Medulla oblongata (tissue), 1 donor: Measurements from ENCODE around the gene SLC25A18.
"Not testable (repeated sequence)": the region's sequence is repeated elsewhere in the genome, so short reads cannot be mapped to it uniquely, and the experiment has no call there.

Experiments used
- DNase-seq: peaks from one replicate; pipeline ENCODE4 v3.0.0-alpha.2; 2015; ENCODE audit errors: extremely low spot score

Gene SLC25A18

GRCh38 chr22:17607891-17608521 is 44.7 kb downstream of the SLC25A18 start:
- no peak for DNase-seq

GRCh38 chr22:17612057-17612456 is 48.8 kb downstream of the SLC25A18 start:
- no peak for DNase-seq

GRCh38 chr22:17613280-17613679 is 50.0 kb downstream of the SLC25A18 start:
- DNase-seq = no peak

- DNase-seq = peak; percentile 17
Measured at GRCh38 chr22:17627961-17628405, 64.7 kb downstream of the SLC25A18 start.

- peak; percentile 98 for DNase-seq
Measured at GRCh38 chr22:17628406-17629172, 65.3 kb downstream of the SLC25A18 start, which contains the start of gene ATP6V1E1. Gene ATP6V1E1, minus strand, starts transcription at chr22:17628749. Its CDS starts 114 bp downstream, at chr22:17628635.

GRCh38 chr22:17629173-17629489 is 65.8 kb downstream of the SLC25A18 start:
- no peak for DNase-seq

- DNase-seq = no peak
Measured at GRCh38 chr22:17629641-17630040, 66.3 kb downstream of the SLC25A18 start.

GRCh38 chr22:17631076-17631565 is 67.8 kb downstream of the SLC25A18 start:
- no peak for DNase-seq

GRCh38 chr22:17633217-17633997 is 70.1 kb downstream of the SLC25A18 start:
- DNase-seq = no peak

- no peak for DNase-seq
Measured at GRCh38 chr22:17633998-17634323, 70.7 kb downstream of the SLC25A18 start.

GRCh38 chr22:17634696-17635095 is 71.4 kb downstream of the SLC25A18 start:
- DNase-seq = no peak

GRCh38 chr22:17636850-17637249 is 73.6 kb downstream of the SLC25A18 start:
- DNase-seq = not testable (repeated sequence)

- DNase-seq = no peak
Measured at GRCh38 chr22:17637490-17638181, 74.3 kb downstream of the SLC25A18 start.

GRCh38 chr22:17638182-17638431 is 74.8 kb downstream of the SLC25A18 start:
- DNase-seq = no peak

- DNase-seq = peak; percentile 93
Measured at GRCh38 chr22:17638432-17639246, 75.3 kb downstream of the SLC25A18 start, which contains the start of gene BCL2L13. Gene BCL2L13, plus strand, starts transcription at chr22:17638757. Its CDS starts 16,955 bp downstream, at chr22:17655712.

GRCh38 chr22:17639247-17639741 is 76.0 kb downstream of the SLC25A18 start:
- peak; percentile 40 for DNase-seq
